Measurements from ENCODE around the gene PKNOX2. TPM values are rescaled to one million over a fixed set of nuclear protein-coding genes. Genes with fewer than 3 reads are reported as not detected.

The PKNOX2 gene
- total RNA-seq, 2 donors from 2014 or later, result 0.08 TPM; not detected in 1

- Mint-ChIP-seq H3K27ac (no peak overlapping the region), H3K9me3 (no peaks in the 10 kb centered on the region), H3K36me3 (no peaks in the 10 kb centered on the region)
- DNase-seq (ENCODE audit: low spot score in 2 of 2) (no peak), ATAC-seq (no peak)
These were observed 149.9 kb downstream of the PKNOX2 start for GRCh38 chr11:125314276-125315078.

- Mint-ChIP-seq H3K27ac (no peak overlapping the region), H3K9me3 (no peaks in the 10 kb centered on the region), H3K36me3 (no peaks in the 10 kb centered on the region)
- ATAC-seq (no peak), DNase-seq (ENCODE audit: low spot score in 2 of 2) (no peak)
These were observed 150.7 kb downstream of the PKNOX2 start for GRCh38 chr11:125315079-125315740.

- no peak for DNase-seq (ENCODE audit: low spot score in 2 of 2)
- no peaks in the 10 kb centered on the region for H3K9me3 Mint-ChIP-seq
- ATAC-seq, result no peak
- no peak overlapping the region for H3K27ac Mint-ChIP-seq
- H3K36me3 Mint-ChIP-seq, result no peaks in the 10 kb centered on the region
These were observed 152.9 kb downstream of the PKNOX2 start for GRCh38 chr11:125317416-125317815.

GRCh38 chr11:125319649-125320048 lies 155.1 kb downstream of the PKNOX2 start:
- ATAC-seq (no peak), DNase-seq (ENCODE audit: low spot score in 2 of 2) (no peak)
- H3K27ac Mint-ChIP-seq, result no peak overlapping the region
- no peaks in the 10 kb centered on the region for H3K36me3 Mint-ChIP-seq
- no peaks in the 10 kb centered on the region for H3K9me3 Mint-ChIP-seq

- ATAC-seq (peak in 1 of 2 donors; percentile 73), DNase-seq (ENCODE audit: low spot score in 2 of 2) (no peak)
- H3K36me3 Mint-ChIP-seq, result no peaks in the 10 kb centered on the region
- no peaks in the 10 kb centered on the region for H3K9me3 Mint-ChIP-seq
- no peak overlapping the region for H3K27ac Mint-ChIP-seq
These were observed 156.0 kb downstream of the PKNOX2 start for GRCh38 chr11:125320347-125321076.

GRCh38 chr11:125322289-125322688 lies 157.7 kb downstream of the PKNOX2 start:
- Mint-ChIP-seq H3K36me3 (no peaks in the 10 kb centered on the region), H3K9me3 (no peaks in the 10 kb centered on the region), H3K27ac (no peak overlapping the region)
- DNase-seq (ENCODE audit: low spot score in 2 of 2) (no peak), ATAC-seq (no peak)

GRCh38 chr11:125325196-125325595 lies 160.6 kb downstream of the PKNOX2 start:
- no peak for DNase-seq (ENCODE audit: low spot score in 2 of 2)
- no peaks in the 10 kb centered on the region for H3K9me3 Mint-ChIP-seq
- H3K27ac Mint-ChIP-seq, result no peak overlapping the region
- no peaks in the 10 kb centered on the region for H3K36me3 Mint-ChIP-seq
- ATAC-seq, result no peak

- H3K27ac Mint-ChIP-seq, result no peak overlapping the region
- ATAC-seq (no peak), DNase-seq (ENCODE audit: low spot score in 2 of 2) (no peak)
- H3K9me3 Mint-ChIP-seq, result no peaks in the 10 kb centered on the region
- no peaks in the 10 kb centered on the region for H3K36me3 Mint-ChIP-seq
These were observed 161.6 kb downstream of the PKNOX2 start for GRCh38 chr11:125326126-125326525.

GRCh38 chr11:125327518-125328224 lies 163.1 kb downstream of the PKNOX2 start:
- Mint-ChIP-seq H3K27ac (no peak overlapping the region), H3K9me3 (no peaks in the 10 kb centered on the region), H3K36me3 (no peaks in the 10 kb centered on the region)
- DNase-seq (ENCODE audit: low spot score in 2 of 2) (no peak), ATAC-seq (no peak)

GRCh38 chr11:125328225-125328580 lies 163.7 kb downstream of the PKNOX2 start:
- no peak for DNase-seq (ENCODE audit: low spot score in 2 of 2)
- Mint-ChIP-seq H3K36me3 (no peaks in the 10 kb centered on the region), H3K9me3 (no peaks in the 10 kb centered on the region), H3K27ac (no peak overlapping the region)
- ATAC-seq, result no peak

- no peak for ATAC-seq
- DNase-seq (ENCODE audit: low spot score in 2 of 2), result no peak
- Mint-ChIP-seq H3K36me3 (no peaks in the 10 kb centered on the region), H3K9me3 (no peaks in the 10 kb centered on the region), H3K27ac (no peak overlapping the region)
These were observed 165.2 kb downstream of the PKNOX2 start for GRCh38 chr11:125329786-125330185.

GRCh38 chr11:125330462-125331325 lies 166.1 kb downstream of the PKNOX2 start:
- Mint-ChIP-seq H3K36me3 (no peaks in the 10 kb centered on the region), H3K27ac (no peak overlapping the region), H3K9me3 (no peaks in the 10 kb centered on the region)
- DNase-seq (ENCODE audit: low spot score in 2 of 2), result no peak
- no peak for ATAC-seq

- ATAC-seq (no peak), DNase-seq (ENCODE audit: low spot score in 2 of 2) (no peak)
- no peaks in the 10 kb centered on the region for H3K9me3 Mint-ChIP-seq
- no peaks in the 10 kb centered on the region for H3K36me3 Mint-ChIP-seq
- H3K27ac Mint-ChIP-seq, result no peak overlapping the region
These were observed 166.9 kb downstream of the PKNOX2 start for GRCh38 chr11:125331357-125332035.

GRCh38 chr11:125332821-125333220 lies 168.3 kb downstream of the PKNOX2 start:
- Mint-ChIP-seq H3K27ac (no peak overlapping the region), H3K9me3 (no peaks in the 10 kb centered on the region), H3K36me3 (no peaks in the 10 kb centered on the region)
- DNase-seq (ENCODE audit: low spot score in 2 of 2) (no peak), ATAC-seq (no peak)

- Mint-ChIP-seq H3K36me3 (no peaks in the 10 kb centered on the region), H3K27ac (no peak overlapping the region), H3K9me3 (no peaks in the 10 kb centered on the region)
- no peak for DNase-seq (ENCODE audit: low spot score in 2 of 2)
- no peak for ATAC-seq
These were observed 169.0 kb downstream of the PKNOX2 start for GRCh38 chr11:125333354-125334073.
